ENCODE data around the gene PELI2. TPM values are rescaled to one million over a fixed set of nuclear protein-coding genes. Genes with fewer than 3 reads are reported as not detected.

PELI2 gene
- total RNA-seq, 1 experiment from 2014 or later = 10.0 TPM

DNA sequence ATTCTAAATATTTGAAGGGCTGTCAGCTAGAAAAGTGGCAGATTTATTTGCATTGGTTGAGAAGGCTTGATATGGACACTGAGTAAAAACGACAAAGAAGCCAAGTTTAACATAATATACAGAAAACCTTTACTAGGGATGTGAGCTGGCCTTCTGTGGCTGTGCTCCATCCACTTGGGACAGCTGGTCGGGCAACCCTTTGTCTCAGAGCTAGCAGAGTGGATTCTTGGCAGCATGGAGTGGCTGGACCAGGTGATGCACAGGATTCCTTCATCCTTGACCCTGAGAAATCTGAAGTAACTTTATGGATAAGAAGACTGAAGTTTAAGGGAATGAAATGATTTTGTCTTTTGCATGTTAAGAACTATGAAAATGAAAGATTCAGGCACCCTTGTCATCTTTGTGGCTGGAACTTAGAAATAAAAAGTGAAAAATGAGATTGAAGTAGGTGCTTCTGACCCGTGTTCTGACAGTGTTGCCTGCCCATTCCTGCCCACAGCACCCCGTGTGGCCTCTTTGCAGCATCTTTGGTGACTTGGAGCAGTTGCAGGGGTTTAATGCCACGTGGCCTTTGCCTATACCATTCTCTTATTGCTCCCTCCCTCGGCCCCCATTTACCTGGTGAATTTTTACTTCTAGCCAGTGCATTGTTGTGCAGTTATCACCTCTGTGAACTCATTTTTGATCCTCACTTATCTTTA, 32.6 kb downstream of the PELI2 start:
- TF ChIP-seq EZH2 (IDR thresholded peaks at IDR 0.05; ENCODE audit: low read depth) = no peak
- DNase-seq = no peak
- intact Hi-C loops (cut with micrococcal nuclease; ENCODE audit: unreplicated experiment) = no loop called here
- H3K27me3 ChIP-seq (ENCODE audit: insufficient read depth, low read depth) = no peaks in the 10 kb centered on the region
- H3K36me3 ChIP-seq (ENCODE audit: low read depth) = no peaks in the 10 kb centered on the region
- no peaks in the 10 kb centered on the region for H4K20me1 ChIP-seq (ENCODE audit: insufficient read depth)
- H3K4me3 ChIP-seq = no peak overlapping the region
- no peaks in the 10 kb centered on the region for H3K9me3 ChIP-seq (ENCODE audit: insufficient read depth, low read depth)
- H3K27ac ChIP-seq = no peak overlapping the region
- POLR2A ChIA-PET (ENCODE audit: unreplicated experiment) = interaction anchor here (0.6 kb wide), 1 partner anchor 110 kb away, joined by 11 read pairs; no protein-coding TSS in a partner anchor
- no peaks in the 10 kb centered on the region for H3K9me2 ChIP-seq (ENCODE audit: insufficient read depth)
- no TSS peak for BruUV-seq (replicated peaks)
- no peaks in the 10 kb centered on the region for H3K4me1 ChIP-seq (replicated peaks; ENCODE audit: insufficient read depth)
- no peaks in the 10 kb centered on the region for H3K79me2 ChIP-seq (ENCODE audit: low read depth)
- CTCF ChIA-PET = no interaction called here
- no peaks in the 10 kb centered on the region for H3F3A ChIP-seq (ENCODE audit: insufficient read depth, low read depth)
- H3K4me2 ChIP-seq = no peak overlapping the region
- no peak overlapping the region for H2AFZ ChIP-seq

DNA sequence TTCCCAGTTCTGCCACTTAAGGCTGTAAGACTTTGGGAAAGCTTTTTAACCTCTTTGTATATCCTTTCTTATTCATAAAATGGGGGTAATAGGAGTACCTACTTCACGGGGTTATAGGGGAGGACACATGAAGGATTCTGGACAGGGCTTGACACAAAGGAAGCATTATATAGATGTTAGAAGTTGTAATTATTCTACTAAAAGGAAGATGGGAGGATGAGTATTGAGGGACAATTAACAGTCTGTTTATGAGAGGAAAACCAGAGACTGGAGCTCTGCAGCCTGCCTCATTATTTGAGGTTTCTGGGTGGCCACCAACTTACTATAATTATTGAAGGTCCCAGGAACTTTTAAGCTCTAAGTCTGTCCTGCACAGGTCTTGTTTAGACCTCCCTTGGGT, 34.0 kb downstream of the PELI2 start:
- Histone ChIP-seq H3K27ac (no peak overlapping the region), H2AFZ (no peak overlapping the region), H3K9me2 (ENCODE audit: insufficient read depth) (no peaks in the 10 kb centered on the region), H3K4me2 (no peak overlapping the region), H3K79me2 (ENCODE audit: low read depth) (no peaks in the 10 kb centered on the region), H4K20me1 (ENCODE audit: insufficient read depth) (no peaks in the 10 kb centered on the region), H3K9me3 (ENCODE audit: insufficient read depth, low read depth) (no peaks in the 10 kb centered on the region), H3K4me1 (replicated peaks; ENCODE audit: insufficient read depth) (no peaks in the 10 kb centered on the region), H3F3A (ENCODE audit: insufficient read depth, low read depth) (no peaks in the 10 kb centered on the region), H3K36me3 (ENCODE audit: low read depth) (no peaks in the 10 kb centered on the region), H3K4me3 (no peak overlapping the region), H3K27me3 (ENCODE audit: insufficient read depth, low read depth) (no peaks in the 10 kb centered on the region)
- ChIA-PET POLR2A (ENCODE audit: unreplicated experiment) (interaction anchor here (0.5 kb wide), 1 partner anchor 311 kb away, joined by 3 read pairs; no protein-coding TSS in a partner anchor), CTCF (no interaction called here)
- intact Hi-C loops (cut with micrococcal nuclease; ENCODE audit: unreplicated experiment) = no loop called here
- DNase-seq = no peak
- TF ChIP-seq, protein P1, sequence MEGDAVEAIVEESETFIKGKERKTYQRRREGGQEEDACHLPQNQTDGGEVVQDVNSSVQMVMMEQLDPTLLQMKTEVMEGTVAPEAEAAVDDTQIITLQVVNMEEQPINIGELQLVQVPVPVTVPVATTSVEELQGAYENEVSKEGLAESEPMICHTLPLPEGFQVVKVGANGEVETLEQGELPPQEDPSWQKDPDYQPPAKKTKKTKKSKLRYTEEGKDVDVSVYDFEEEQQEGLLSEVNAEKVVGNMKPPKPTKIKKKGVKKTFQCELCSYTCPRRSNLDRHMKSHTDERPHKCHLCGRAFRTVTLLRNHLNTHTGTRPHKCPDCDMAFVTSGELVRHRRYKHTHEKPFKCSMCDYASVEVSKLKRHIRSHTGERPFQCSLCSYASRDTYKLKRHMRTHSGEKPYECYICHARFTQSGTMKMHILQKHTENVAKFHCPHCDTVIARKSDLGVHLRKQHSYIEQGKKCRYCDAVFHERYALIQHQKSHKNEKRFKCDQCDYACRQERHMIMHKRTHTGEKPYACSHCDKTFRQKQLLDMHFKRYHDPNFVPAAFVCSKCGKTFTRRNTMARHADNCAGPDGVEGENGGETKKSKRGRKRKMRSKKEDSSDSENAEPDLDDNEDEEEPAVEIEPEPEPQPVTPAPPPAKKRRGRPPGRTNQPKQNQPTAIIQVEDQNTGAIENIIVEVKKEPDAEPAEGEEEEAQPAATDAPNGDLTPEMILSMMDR (conservative IDR thresholded peaks at IDR 0.05) = no peak
- no peak for TF ChIP-seq EZH2 (IDR thresholded peaks at IDR 0.05; ENCODE audit: low read depth)
- no TSS peak for BruUV-seq (replicated peaks)

DNA sequence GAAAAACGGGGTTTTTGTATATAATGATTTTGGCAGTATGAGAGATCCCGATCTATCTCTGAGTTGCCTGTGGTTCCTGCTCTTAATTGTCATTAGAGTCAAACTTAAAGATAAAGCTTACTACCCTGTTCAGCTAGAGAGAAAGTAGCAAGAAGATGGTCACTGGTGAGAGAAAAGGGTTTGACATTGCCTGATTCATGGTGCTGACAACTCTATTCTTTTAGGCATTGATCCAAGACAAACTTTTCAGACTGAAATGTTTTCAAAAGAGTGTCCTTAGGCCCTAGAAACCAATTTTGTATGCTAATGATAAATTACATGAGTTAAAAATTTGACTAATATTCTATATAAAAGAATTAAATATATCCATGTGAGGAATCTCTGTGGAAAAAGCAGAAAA, 35.1 kb downstream of the PELI2 start:
- Histone ChIP-seq H3K27ac (no peak overlapping the region), H4K20me1 (ENCODE audit: insufficient read depth) (no peaks in the 10 kb centered on the region), H3K9me2 (ENCODE audit: insufficient read depth) (no peaks in the 10 kb centered on the region), H3K36me3 (ENCODE audit: low read depth) (no peaks in the 10 kb centered on the region), H3K4me3 (no peak overlapping the region), H2AFZ (no peak overlapping the region), H3K4me2 (no peak overlapping the region), H3F3A (ENCODE audit: insufficient read depth, low read depth) (no peaks in the 10 kb centered on the region), H3K79me2 (ENCODE audit: low read depth) (no peaks in the 10 kb centered on the region), H3K4me1 (replicated peaks; ENCODE audit: insufficient read depth) (no peaks in the 10 kb centered on the region), H3K9me3 (ENCODE audit: insufficient read depth, low read depth) (no peaks in the 10 kb centered on the region), H3K27me3 (ENCODE audit: insufficient read depth, low read depth) (no peaks in the 10 kb centered on the region)
- no peak for TF ChIP-seq EZH2 (IDR thresholded peaks at IDR 0.05; ENCODE audit: low read depth)
- TF ChIP-seq, protein P1 (conservative IDR thresholded peaks at IDR 0.05) = no peak
- POLR2A ChIA-PET (ENCODE audit: unreplicated experiment) = no interaction called here
- BruUV-seq (replicated peaks) = no TSS peak
- intact Hi-C loops (cut with micrococcal nuclease; ENCODE audit: unreplicated experiment) = no loop called here
- DNase-seq = no peak
- CTCF ChIA-PET = no interaction called here

DNA sequence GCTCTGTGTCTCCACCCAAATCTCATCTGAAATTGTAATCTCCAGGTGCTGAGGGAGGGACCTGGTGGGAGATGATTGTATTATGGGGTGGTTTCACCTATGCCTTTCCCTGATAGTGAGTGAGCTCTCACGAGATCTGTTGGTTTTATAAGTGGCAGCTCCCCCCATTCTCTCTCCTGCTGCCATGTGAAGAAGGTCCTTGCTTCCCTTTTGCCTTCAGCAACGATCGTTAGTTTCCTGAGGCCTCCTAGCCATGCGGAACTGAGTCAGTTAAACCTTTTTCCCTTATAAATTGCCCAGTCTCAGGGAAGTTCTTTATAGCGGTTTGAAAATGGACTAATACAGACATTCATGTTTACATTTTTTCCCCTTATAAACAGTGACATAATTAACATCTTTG, 36.1 kb downstream of the PELI2 start:
- H3F3A ChIP-seq (ENCODE audit: insufficient read depth, low read depth) = no peaks in the 10 kb centered on the region
- no peaks in the 10 kb centered on the region for H3K27me3 ChIP-seq (ENCODE audit: insufficient read depth, low read depth)
- H2AFZ ChIP-seq = no peak overlapping the region
- no peak for DNase-seq
- intact Hi-C loops (cut with micrococcal nuclease; ENCODE audit: unreplicated experiment) = no loop called here
- no peaks in the 10 kb centered on the region for H3K9me3 ChIP-seq (ENCODE audit: insufficient read depth, low read depth)
- CTCF ChIA-PET = no interaction called here
- H3K36me3 ChIP-seq (ENCODE audit: low read depth) = no peaks in the 10 kb centered on the region
- no peak overlapping the region for H3K4me2 ChIP-seq
- TF ChIP-seq, protein P1 (conservative IDR thresholded peaks at IDR 0.05) = no peak
- no peak for TF ChIP-seq EZH2 (IDR thresholded peaks at IDR 0.05; ENCODE audit: low read depth)
- H3K27ac ChIP-seq = no peak overlapping the region
- no peaks in the 10 kb centered on the region for H3K79me2 ChIP-seq (ENCODE audit: low read depth)
- no peaks in the 10 kb centered on the region for H3K4me1 ChIP-seq (replicated peaks; ENCODE audit: insufficient read depth)
- no TSS peak for BruUV-seq (replicated peaks)
- no peaks in the 10 kb centered on the region for H3K9me2 ChIP-seq (ENCODE audit: insufficient read depth)
- H4K20me1 ChIP-seq (ENCODE audit: insufficient read depth) = no peaks in the 10 kb centered on the region
- no peak overlapping the region for H3K4me3 ChIP-seq
- POLR2A ChIA-PET (ENCODE audit: unreplicated experiment) = no interaction called here

All from PC-9 (cell line).